ENCODE data around the gene SEZ6L2. TPM values are rescaled to one million over a fixed set of nuclear protein-coding genes. Genes with fewer than 3 reads are reported as not detected.

SEZ6L2 gene
- total RNA-seq, 4 donors from 2014 or later = 0.66 to 5.6 (median 0.75) TPM; not detected in 1

GRCh38 chr16:29925781-29926710, 26.7 kb upstream of the SEZ6L2 start, which contains the start of gene KCTD13:
KCTD13 (minus strand) TSS chr16:29926226; CDS start chr16:29926033, 193 bp downstream.
- no peak for TF ChIP-seq CTCF (IDR thresholded peaks at IDR 0.05; ENCODE audit: low read depth)

- TF ChIP-seq CTCF (IDR thresholded peaks at IDR 0.05; ENCODE audit: low read depth) = no peak
Observed at GRCh38 chr16:29925105-29925756, 25.9 kb upstream of the SEZ6L2 start.

GRCh38 chr16:29922986-29923501, 23.7 kb upstream of the SEZ6L2 start:
- TF ChIP-seq CTCF (IDR thresholded peaks at IDR 0.05; ENCODE audit: low read depth) = no peak

- TF ChIP-seq CTCF (IDR thresholded peaks at IDR 0.05; ENCODE audit: low read depth) = no peak
Observed at GRCh38 chr16:29922326-29922725, 23.0 kb upstream of the SEZ6L2 start.

- TF ChIP-seq CTCF (IDR thresholded peaks at IDR 0.05; ENCODE audit: low read depth) = no peak
Observed at GRCh38 chr16:29921034-29921385, 21.7 kb upstream of the SEZ6L2 start.

- no peak for TF ChIP-seq CTCF (IDR thresholded peaks at IDR 0.05; ENCODE audit: low read depth)
Observed at GRCh38 chr16:29920288-29921033, 21.1 kb upstream of the SEZ6L2 start.

All from subcutaneous adipose tissue (tissue), 4 donors.